Effector CD8-positive, alpha-beta T cell (primary cell): ENCODE measurements around the gene FAM210A.
A peak's percentile ranks its signal among the peaks of the same experiment; 100 is the strongest.

Experiments used
- DNase-seq: peaks from one replicate; lab custom pipeline; 2025; lab: John Stamatoyannopoulos, UW

The FAM210A gene

DNA sequence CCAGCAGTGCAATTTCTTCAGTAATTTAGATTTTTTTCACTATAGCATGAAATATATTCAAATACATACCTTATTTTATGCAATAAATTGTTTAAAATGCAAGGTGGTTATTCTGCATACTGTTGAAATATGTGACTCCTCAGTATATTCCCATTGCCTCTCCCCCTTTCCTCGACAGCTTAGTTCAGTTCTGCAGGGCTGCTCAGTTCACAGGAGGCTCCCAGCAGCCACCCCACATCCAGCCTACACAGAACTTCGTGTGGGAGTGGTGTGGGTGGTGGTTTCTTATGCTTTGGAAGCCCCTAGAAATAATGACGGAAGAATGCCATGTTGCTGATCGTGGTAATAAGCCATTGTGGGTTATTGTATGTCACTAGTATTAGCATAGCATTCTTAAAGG, 79.7 kb downstream of the FAM210A start:
- no peak for DNase-seq

DNA sequence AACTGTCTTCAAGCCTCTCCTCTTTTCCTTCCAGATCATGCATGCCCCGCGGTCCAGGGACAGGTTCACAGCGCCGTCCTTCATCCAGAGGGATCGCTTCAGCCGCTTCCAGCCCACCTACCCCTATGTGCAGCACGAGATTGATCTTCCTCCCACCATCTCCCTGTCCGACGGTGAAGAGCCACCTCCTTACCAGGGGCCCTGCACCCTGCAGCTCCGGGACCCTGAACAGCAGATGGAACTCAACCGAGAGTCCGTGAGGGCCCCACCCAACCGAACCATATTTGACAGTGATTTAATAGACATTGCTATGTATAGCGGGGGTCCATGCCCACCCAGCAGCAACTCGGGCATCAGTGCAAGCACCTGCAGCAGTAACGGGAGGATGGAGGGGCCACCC, 81.3 kb downstream of the FAM210A start:
- DNase-seq: no peak

DNA sequence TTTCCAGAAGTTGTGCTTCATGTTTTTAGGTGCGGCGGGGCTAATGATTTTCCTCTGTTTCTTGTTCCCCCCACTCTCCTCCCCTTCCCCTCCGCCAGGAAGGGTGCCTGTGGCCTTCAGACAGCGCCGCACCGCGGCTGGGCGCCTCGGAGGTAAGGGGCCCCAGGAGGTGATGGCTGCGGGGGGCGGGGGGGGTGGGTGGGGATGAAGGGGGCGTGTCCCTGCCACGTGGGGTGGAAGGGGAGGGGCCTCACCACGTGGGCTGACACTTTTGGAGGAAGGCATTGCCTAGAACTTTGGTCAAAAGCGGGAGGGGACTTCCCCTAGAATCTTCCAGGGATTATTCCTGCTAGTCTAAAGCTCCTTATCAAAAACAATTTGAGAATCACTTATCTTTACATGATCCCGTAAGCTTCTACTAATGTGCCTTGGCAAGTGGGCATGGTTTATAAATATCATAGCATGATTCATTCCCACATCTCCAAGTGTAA, 83.1 kb downstream of the FAM210A start:
- DNase-seq: no peak

DNA sequence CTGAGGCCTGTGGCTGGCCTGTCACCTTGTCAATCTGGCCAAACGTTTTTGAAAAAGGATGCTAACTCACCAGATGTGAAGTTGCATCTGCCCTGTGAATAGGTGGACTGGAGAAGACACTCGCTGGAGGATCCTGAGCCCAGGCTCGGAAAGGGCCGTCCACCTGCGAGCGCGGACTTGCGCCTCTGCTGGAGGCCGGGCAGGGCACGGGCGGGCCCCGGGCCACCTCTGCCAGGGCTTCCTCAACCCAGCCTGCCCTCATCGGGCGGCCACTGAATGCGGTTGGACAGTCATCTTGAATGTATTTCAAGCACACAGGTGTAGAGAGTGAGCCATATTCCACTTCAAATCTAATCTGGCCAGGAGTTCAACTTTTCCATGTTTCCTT, 83.9 kb downstream of the FAM210A start:
- no peak for DNase-seq

DNA sequence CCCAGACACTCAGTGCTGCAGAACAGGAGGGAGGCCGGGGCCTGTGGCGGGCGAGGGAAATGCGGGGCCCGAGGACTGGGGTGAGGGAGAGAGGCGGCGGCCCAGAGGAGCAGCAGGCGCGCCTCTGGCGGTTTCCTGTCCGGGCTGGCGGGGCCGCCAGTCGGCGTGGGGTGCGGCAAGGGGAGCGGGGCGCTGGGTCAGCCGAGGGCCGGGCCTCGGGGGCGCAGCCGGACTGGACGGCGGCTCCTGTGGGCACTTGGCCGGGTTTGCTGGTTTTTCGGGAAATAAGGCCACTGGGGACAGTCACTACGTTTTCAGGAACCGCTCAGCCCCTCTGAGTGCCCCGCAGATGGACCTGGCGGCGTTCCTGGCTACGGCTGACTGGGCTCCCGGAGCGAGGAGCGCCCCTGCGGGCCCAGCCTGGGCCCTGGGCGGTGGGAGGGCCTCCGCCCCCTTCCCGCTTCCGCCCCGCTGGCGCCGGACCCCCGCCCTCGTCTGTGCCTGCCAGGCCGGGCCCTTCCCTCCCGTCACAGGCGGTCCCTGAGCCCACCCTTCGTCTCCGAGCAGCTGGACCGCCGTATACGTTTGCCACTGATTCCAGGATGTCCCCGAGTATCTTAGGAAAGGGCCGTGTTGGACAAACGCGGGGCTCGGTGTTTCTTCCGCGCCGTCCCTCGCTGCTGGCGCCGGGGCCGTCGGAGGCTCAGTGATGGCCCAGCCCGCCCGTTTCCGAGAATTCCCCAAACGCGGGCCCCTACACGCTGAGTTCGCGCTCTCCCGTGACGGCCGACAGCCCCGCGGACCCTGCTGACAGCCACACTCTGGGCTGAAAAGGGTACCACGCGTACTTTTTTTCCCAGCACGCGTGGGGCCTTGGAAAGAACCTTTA, 84.6 kb downstream of the FAM210A start:
- DNase-seq: no peak

DNA sequence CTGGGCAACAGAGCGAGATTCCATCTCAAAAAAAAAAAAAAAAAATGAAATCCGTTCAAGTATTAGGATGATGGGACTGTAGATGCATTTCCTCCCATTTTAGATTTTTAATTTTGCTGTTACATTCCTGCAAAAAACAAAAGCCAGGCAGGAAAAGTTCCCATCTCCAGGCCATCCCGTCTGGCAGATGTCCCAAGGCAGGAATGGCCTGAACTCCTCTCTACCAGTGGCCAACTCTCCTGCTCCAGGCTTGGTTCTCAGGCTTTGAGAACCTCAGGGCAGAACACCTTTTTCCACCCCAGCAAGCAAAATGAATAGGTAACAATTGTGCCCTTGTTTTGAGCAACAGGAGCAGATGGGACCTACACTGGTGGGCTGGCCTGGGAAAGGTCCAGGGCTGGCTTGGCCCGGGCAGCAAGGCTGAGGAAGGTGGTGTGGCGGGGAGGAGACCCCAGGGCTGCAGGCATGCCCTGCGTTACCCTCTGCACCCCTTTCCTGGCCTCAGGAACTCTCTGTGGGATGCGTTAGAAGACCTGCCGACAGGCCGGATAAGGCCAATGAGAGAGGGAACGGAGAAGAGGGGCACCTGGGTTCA, 86.0 kb downstream of the FAM210A start:
- no peak for DNase-seq

DNA sequence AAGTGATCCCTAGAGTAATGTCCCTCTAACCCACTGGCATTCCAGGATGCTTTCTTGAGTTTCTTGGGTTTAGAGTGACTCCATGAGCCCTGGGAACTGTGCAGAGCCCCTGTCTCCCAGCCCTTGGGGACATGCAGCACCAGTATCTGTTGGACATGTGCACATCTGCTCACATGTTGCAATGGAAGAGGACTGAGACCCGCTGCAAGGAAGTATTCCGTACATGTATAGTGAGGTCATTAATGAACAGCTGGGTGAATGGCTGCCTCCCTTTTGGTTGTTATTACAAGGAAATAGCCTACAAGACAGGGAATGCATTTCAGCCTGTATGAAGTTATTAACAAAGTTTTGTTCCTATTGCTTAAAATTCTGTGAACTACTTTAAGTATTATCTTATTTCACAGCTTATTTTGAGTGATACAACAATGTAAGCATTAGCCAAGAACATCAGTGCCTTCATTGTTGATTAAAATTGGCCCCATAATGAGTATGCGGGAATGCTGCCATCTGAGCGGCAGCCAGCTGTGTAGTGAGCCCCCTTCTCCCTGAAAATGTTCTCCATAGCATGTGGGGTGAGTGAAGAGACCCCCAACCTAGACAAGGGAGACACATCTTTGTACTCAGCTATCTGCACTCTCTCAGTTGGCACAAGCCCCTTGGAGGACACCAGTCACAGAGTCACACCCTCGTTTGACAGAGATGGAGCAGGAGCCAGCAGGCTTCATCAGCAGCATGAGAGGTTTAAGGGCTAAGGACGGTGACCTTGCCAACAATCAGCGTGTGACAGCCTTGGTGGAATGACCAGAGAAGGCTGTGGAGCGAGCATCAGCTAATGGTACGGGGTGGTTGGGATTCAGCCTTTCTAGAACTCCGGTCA, 87.4 kb downstream of the FAM210A start:
- no peak for DNase-seq

DNA sequence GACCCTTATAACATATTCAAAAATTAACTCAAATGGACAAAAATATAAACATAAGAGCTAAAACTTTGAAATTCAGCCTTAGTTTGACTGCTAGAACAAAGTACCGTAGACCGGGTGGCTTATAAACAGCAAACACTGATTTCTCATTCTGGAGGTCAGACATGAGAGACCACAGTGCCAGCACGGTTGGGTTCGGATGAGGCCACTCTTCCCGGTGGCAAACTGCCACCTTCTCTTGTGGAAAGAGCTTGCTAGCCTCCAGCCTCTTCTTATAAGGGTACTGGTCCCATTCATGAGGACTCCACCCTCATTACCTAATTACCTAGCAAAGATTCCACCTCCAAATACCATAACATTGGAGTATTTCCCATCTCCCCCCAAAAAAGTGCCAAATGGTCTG, 91.3 kb downstream of the FAM210A start:
- no peak for DNase-seq

DNA sequence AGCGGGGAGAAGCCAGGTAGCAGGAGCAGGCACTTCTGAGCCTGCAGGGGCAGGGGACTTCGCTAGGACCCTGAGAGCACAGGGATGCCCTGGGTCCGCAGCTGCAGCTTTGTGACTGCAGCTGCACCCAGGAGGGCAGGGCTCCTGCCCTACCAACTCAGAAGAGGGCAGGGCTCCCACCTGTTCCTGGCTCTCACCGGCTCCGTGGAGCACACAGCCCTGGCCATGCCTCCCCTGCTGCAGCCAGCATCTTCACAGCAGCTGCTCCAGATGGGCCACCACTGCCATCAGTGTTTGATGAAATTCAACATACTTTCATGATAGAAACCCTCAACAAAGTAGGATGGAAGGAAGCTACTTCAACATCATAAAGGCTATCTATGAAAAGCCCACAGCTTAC, 92.7 kb downstream of the FAM210A start:
- no peak for DNase-seq

DNA sequence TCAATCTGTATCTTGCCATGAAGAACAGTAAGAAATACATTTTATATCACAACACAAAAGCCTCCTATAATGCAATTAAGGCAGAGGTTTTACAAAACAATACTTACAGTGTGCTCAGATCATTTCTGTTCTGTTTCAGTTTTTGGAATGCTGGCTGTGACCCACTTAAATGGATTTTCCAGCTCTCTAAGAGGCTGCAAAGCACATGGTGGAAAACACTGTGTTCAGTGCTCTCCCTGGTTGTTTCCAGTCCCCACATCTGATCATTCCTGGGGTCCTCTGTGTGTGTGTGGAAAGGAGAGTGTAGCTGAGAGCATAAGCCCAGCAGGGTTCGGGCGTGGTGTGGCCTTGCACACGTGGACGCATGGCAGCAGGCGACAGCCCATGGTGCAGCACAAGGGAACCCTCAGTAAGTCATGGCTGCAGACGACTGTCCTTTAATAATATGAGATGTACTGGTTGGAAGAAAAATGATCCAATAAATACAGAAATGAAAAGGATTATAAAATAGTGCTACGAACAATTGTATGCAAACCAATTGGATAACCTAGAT, 95.6 kb downstream of the FAM210A start:
- DNase-seq: no peak

DNA sequence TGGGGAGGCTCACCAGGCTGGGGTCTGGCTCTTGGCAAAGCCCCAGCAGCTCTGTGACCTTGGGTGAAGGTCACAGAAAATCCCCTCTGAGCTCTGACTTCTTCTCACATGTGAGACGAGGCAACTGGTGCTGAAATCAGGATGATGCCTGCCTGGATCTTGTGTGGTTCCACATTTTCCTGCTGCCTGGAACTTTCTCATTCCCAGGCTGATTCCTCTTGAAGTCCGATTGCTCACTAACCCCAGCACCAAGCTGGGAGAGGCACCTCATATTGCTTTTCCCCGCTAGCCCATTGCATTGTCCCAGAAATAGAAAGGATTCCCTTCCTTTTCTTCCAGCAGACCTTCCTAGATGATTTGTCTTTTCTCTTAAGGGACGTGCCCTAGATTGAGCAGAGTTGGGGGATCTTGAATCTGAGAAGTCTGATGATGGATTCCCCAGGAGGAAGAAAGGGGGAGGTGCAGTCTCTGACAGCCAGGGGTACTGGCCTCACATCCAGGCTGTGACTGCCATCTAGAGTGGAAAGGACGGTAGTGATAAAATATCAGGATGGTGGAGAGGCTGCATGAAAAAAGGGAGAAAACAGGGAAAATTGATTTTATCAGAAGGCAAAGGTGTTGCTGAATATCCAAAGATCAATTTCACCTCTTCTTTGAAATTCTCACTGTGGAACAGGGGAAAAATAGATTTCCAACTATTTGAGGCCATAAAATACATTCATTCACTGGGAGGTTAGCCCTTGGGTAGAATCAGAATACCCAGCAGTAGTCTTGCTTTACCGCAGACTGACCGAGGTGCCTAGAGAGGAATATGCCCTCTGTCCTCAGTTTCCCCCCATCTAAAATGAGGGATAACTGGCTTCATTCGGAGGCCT, 96.3 kb downstream of the FAM210A start:
- peak; percentile 16 for DNase-seq

DNA sequence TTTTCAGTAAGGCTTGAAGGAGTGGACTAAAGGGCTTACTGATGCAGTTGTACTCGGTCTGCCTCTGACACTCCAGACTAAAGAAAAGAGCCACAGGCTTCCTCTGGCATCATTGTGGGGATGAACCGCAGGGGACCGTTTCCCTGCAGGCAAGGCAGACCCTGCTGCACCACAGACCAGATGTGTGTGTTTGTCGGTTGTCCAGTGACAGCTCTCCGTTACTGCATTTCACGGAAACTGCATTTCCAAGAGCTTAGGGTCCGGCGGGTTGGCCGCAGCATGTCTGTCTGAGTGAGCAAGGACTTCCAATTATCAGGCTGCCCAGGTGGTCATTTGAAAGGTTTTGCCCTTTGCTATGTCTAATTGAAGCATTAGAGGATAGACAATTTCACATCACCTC, 98.1 kb downstream of the FAM210A start:
- DNase-seq: no peak

DNA sequence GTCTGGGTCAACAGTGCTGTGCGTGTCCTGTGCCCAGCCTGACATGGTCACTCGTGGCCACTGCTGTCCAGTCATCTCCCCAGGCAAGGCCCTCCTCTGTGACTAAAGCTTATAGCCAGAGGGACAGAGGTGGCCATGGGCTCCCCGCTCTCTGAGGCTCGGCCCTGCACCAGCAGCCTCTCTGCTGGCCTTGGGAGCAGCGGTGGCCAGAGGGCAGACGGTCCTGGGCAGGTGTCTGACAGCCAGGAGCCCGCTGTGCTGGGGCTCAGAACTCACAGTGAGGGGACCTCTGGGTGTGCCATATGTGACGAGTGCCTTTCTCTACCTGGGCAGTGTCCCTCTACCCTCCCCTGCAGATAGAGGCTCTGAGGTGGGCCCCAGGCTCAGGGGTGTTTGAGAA, 98.7 kb downstream of the FAM210A start:
- no peak for DNase-seq

DNA sequence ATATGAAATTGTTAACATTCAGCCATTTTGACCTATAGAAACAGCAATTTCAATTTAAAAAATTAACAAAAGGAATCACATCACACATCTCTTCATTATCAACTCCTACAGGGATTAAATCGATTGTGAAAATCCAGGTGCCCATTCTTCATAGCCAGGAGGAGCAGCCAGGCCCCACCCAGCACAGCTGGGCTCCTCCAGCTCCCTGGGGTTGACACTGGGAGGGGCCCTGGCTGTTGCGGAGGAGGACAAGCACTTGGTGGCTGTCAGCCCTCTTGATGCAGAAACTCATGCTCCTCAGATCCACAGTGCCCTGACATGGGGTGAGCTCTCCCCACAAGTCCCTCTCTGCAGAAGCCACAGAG, 99.8 kb downstream of the FAM210A start:
- no peak for DNase-seq

DNA sequence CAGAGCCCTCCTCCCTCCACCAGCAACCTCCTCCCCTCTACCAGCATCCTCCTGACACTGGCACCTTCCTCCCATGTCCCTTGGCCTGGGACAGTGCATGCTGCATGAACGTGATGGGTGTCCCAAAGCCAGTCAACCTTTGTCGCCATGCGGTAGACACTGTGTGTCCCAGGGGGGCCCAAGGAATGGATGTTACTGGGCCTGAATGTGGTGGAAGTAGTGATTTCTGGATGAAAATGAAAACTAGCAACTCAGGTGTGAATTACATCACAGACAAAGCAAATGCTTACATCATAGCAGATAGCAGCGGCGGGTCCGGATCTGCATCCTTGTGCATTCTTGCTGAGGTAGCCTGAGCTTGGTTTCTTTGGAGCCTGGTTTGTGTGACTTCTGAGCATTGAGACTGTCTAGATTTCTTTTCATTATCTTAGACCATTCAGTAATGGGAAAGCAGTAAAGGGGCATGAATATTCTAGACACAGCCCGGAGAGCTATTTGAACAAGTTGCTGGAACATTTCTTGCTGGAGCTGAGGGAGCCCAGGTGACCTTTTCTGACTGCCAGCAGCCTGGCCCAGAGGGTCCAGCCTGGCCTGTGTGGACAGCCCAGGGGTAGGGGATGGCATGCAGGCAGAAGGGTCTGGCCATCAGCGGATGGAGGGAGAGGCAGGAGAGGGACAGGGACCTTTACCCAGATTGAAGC, 100.4 kb downstream of the FAM210A start:
- no peak for DNase-seq

DNA sequence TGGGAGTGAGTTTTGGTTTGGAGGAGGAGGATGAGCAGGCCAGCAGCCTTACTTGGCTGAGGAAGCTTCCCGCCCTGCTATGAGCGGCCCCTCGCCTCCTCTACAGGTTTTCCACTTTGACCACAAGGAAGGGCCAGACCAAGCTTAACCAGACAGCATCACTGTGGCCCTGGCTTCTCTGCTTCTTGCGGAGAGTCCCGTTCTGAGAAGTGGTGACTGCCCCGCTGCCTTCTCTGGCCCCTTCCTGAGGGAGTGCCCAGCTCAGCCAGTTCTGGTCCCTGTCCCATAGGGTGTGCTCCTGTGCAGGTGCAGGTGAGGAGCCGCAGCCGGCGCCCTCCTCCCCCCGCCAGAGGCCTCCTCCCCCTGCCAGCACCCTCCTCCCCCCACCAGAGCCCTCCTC, 101.0 kb downstream of the FAM210A start:
- no peak for DNase-seq

DNA sequence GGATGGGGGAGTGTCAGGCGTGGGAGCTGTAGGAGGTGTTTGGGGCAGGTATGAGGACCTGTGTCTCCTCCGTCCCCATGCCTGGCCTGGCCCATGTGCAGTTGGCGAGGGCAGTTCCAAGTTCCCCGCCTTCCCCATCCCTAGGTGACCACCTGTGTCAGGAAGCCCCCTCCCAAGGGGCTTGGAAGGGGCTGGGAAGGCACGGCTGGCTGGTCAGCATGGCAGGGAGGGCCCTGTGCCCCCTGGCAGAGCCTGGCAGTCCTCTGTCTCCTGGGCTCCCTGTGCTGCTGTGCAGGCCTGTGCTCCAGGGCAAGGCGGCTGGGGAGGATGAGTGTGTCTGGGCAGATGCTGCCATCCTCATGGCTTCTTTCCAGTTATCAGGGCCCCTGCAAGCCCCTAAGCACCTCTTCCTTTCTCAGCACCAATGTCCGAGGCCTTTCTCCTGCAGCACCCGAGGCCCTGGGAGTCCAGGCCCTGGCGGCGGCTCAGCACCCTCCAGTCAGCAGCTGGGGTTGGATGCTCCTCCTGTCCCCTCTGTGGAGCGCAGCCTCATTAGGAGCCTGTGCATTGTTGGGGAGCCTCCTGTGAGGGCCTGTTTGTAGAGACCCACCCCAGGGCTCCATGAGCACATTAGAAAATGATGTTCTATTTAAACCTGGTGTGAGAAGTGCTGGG, 101.7 kb downstream of the FAM210A start:
- no peak for DNase-seq

DNA sequence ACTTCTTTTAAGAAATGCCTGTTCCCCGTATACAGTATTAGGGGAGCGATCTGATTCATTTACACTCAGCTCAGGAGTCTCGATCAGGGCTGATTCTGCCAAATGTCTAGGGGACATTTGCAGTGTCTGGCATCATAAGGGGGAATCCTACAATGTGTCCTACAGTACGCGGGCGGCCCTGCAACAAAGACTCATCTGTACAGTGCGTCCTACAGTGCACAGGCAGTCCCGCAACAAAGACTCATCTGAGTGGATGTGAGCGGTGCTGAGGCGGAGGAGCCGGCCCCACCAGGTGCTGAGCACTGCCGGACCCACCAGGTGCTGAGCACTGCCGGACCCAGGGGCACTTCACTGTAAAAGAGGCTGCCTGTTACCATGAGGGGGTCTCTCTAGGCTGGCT, 102.5 kb downstream of the FAM210A start:
- no peak for DNase-seq

DNA sequence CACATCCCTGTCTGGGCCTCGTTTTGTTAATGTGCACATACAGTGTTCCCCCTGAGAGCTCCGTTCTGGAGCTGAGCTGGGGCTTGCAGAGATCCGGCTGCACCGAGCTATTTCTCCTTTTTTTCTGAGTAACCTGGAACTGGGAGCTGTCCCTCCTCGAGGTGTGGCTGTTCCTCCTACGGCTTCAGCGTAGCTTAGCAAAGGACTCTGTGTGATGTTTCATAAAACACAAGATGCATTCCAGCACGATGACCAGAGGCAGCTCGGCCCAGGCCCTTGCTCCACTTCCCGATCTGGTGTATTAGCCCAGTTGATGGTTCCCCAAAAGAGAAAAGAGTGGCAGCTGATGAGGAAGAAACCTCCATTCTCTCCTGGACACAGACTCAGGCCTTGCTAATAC, 103.0 kb downstream of the FAM210A start:
- DNase-seq: no peak

DNA sequence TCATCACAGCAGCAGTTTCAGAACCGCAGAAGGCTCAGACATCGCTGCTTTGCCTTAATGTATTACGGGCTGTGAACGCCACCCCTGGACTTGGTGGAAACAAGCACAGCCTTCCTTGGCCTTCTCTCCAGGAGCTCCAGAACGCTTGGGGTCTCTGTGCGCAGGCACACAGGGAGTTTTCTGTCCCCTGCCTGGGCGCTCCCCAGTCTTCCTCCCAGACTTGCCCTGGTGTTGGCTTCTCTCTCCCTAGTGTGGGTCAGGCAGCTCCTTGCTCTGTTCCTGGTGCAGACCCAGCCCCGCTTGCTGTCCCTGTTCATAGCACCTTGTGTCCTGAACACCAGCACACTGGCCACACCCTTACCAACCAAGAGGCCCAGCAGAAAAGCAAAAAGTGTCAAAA, 103.6 kb downstream of the FAM210A start:
- no peak for DNase-seq
